Globus pallidus (tissue), 1 donor: Measurements from ENCODE around the gene PGC.

Experiments
- DNase-seq: peaks from one replicate; pipeline ENCODE4 v3.0.0-alpha.2; 2015; ENCODE audit warnings: low spot score

PGC gene

DNA sequence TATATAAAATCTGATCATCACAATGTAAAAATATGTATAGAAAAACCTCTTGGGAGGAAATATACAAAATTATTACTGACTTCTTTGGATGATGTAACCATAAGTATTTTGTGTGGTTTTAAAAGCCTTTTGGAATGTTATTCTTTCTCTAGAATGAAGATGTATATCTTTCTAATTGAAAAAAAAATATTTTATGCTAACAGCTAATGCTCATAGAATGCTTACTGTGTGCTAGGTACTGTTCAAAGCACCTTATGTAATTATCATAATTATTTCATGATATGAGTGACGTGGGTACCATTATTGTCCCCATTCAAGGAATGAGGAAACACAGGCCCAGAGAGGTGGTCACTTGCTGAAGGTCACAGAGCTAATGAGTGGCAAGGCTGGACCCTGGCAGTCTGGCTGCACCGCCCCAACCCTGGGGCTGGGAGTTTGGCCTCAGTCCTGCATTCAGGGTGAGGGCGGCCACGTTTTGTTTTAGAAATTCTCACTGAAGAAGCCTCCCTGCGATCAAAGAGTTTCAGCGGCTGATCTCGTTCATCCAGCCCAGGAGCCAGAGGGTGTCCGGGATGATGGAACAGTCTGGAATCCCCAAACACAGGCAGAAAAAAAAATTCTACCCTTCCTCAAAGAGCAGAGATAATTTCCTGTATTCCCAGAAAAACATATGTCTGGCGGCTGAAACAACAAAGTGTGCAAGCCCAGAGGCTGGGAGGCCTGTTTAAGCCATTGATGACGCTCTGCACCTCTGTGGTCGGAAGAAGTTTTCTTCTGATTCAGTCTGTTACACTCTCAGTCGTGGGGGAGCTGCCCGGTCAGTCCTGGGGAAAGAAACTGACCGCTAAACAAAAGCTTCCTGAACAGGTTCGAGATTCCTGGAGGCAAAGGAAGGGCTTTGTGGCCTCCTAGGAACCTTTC lies 49.1 kb downstream of the PGC start:
- DNase-seq, result peak; percentile 47

DNA sequence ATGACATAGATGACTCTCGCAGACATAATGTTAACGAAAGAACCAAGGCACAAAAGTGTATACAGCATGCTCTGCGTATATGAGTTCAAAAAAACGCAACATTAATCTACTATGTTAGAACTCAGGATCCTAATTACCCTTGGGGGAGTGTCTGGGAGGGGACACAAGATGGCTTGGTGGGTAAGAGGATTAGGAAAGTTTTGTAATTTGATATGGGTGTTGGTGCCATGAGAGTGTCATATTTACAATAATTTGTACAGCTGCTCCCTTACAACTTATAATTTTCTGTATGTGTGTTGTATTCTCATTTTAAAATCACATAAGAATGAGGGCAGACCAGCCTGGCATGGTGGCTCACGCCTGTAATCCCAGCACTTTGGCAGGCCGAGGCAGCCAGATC lies 50.4 kb downstream of the PGC start:
- peak; percentile 24 for DNase-seq

DNA sequence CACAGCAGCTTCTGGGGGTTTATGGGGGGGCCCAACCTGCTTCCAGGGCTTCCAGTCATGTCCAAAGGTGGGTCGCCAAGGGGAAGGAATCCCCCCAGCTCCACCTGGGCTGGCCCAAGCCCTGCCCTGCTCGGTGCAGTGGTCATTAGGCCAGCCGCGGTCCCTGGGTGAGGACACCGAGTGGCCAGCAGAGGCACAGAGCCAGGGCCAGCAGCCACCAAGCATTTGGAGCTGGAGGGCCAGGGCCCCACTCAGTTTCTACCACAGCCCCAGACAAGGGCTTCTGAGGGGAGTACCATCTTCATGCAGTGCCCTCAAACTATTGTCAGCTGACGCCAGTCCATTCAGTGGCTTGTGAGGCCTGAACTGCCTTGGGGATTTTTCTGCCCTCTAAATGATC lies 51.4 kb downstream of the PGC start:
- DNase-seq, result peak; percentile 66

DNA sequence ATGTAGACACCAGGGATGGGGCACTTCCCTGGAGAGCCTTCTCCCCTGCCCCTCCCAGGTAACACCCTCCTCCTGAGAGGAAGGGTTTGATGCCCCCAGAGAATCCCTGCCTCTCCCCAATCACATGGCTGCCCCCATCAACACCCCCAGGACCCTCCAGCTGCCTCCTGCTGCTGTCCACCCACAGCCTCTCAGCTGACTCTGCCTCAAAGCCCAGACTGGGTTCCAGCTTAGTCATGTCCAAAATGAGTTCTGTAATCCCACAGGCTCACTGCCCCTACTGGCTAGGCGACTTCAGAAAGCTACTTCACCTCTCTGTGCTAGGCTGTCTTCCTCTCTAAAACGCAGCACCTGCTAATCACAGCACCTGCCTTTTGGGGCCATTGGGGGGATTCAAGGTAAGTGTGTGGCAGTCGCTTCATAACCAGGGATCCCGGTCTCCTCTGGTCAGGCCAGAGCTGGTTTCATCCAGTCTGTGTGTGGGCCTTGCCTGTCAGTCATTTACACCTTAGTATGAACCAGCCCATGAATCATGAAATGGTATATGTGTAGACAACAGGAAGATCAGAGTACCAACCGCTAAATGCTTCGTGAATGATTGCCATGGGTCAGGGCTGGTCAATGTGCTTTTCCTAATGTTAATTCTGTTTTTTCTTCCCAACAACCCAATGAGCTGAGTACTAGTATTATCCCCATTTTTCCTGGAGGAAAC lies 52.2 kb downstream of the PGC start:
- peak; percentile 62 for DNase-seq

DNA sequence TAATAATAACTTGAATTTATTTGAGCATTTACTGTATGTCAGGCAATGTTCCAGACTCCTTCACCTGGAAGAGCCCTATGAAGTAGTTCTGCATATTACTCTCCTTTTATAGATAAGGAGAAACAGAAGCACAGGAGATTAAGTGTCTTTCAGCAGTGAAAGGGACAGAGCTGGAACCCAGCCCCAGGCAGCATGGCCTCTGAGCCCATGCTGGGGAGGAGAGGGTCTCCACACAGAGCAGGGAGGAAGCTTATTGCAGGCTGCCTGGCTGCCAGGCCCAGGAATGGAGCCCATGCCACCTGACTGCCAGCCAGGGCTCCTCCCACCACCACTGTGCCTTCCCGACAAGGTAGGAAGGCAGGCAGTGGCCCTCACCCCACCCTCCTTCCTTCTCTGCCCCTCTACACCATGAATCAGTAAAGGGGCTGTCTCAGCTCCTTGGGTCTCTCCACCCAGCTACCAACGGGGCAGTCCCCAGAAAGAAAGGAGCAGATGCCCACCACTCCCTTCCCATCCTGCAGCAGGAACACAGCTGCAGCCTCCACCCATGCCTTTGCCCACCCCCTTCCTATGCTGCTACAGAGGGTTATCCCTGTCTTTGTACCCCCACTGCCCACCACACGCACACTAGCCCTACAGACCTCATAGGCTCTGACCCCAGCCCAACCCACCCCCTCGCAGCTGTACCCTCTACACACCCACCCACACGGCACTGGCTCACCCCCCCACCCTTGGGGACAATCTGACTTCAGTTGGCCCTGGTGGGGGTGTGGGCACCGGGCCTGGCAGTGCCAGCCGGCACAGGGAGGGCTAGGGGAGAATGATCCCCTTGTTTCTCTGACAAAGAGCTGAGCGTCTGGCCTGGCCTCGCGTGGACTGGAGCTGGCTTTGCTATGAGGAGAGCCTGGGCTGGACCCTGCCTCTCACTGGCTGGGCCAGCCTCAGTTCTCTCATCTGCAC lies 53.6 kb downstream of the PGC start:
- peak; percentile 99 for DNase-seq

DNA sequence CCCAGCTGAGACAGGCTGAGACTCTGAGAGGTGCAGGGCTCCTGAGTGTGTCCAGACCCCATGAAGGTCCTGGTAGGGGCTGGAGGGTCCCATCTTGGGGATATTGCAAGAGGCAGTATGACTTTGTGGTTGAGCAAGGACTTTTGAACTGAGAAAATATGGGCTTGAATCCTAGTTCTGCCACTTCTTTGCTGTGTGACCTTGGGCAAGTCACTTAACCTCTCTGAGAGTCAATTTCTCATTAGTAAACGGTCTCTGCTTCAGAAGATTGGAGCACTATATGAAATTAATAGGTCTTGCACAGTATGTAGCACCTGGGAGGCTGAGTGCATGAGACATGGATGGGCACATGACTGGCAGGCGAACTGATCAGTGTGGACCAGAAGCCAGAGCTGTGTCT lies 54.5 kb downstream of the PGC start:
- peak; percentile 11 for DNase-seq

DNA sequence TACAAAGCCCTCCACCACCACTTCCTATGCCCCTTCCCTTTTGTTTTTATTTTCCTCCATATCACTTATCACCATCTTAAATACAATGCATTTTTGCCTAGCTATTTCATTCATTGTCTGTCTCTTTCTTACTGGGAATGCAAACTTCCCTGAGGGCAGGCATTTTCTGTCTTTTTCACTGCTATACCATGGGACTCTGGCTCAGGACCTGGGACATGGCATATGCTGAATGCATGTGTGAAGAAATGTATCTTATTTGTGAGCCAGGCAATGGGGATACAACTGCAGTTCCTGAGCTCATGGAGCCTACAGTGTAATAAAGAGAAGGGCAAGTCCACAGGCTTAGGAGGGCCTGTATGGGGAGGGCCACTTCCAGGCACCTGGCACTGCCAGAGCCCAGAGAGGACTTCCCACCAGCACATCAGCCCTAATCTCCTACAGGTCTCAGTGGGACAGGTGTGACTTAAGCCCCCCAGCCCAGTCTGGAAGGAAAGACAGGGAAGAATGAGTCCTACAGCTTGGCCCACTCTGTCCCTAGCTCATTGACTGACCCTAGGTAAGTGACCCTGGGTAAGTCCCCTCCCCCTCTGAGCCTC lies 55.0 kb downstream of the PGC start:
- DNase-seq, result peak; percentile 18

DNA sequence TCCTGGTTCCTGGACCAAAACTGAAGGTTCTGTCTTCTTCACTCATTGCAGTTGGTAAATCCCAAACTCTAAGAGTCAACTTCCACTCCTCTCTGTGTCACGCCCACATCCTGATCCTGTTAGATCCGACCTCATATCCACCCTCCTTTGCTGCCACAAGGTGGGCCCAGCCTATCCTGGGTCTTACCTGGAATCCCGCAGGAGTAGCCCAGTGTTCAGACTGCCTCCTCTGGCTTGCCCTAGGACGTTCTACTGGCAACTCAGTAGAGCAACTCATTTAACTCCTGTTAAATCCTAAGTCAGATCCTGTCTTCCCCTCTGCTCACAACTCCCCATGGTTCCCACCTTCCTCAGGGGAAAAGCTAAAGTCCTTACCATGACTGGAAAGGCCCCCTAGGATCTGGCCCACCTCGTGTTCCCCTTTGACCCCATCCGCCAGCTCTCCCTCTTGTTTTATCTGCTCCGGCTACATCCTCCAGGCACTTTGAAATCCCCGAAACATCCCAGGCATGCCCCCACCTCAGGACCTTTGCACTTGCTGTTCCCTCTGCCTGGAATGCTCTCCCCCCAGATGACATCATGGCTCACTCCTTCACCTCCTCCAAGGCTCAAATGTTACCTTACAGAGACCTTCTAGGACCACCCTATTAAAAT lies 55.6 kb downstream of the PGC start:
- peak; percentile 18 for DNase-seq

DNA sequence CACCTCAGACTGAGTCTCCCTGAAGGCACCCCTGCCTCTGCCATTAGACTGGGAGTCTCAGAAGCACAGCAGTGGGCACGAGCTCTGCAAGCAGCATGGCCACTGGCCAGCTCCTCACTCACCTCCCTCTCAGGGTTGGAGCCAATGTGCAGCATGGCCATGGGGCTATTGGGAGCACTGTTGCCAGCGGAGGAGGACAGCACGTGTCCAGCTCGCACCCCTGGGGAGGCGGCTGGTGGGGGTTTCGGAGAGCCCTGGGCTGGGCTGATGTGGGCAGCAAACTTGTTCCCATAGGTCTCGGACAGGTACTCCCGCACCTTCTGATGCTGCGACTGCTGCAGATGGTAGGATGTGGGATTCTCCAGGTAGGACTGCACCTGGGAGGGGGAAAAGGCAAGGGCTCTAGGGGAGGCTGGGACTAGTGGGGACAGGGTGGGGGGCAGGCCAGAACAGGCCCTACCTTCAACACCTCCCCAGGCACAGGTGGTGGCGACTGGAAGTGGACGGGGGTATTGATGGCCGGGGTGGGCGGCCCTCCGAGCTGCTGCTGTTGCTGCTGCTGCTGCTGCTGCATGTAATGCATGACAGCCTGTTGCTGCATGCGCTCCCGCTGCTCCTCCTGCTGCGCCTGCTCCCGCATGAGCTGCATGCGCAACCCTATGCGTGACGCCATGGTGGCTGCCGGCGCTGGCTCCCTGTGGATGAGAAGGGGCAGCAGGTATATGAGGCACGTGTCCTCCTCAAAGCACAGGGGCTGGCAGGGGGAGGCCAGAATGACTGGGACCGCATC lies 56.5 kb downstream of the PGC start:
- no peak for DNase-seq

DNA sequence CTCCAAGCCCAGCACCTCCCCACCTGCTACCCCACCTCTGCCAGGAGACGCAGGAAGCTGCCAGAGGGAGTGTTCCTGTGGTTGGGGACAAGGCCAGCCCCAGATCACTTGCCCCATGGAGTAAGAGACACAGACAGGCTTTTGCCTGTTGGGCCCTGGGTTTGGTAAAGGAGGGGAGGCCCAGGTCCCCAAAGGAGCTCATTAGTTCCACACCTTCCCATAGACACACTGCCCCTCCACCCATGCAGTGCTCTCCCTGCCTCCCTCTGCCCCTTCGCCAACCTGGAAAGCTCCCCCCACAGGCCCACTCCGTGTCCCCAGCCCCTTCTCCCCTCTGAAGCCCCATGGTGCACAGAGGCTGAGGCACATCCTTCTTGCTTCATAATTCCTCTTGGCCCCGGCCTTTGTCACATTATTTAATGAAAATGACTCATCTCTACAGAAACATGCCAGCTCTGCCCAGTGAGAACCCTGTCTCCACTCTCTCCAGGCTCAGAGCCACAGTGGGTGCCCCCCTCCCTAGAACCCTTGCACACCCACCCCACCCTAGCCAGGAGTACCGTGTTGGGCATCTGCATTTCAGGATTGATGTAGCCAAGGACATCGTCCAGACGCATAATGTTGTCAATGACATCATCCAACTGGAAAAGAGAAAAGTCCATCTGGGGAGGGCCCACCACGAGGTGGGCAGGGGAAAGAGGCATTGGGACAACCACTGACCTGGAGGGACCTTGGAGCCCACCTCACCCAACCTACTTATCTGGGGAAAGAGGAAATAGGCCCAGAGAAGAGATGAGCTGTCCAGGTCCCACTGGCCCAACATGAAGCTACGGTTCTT lies 57.8 kb downstream of the PGC start:
- DNase-seq, result peak; percentile 56

DNA sequence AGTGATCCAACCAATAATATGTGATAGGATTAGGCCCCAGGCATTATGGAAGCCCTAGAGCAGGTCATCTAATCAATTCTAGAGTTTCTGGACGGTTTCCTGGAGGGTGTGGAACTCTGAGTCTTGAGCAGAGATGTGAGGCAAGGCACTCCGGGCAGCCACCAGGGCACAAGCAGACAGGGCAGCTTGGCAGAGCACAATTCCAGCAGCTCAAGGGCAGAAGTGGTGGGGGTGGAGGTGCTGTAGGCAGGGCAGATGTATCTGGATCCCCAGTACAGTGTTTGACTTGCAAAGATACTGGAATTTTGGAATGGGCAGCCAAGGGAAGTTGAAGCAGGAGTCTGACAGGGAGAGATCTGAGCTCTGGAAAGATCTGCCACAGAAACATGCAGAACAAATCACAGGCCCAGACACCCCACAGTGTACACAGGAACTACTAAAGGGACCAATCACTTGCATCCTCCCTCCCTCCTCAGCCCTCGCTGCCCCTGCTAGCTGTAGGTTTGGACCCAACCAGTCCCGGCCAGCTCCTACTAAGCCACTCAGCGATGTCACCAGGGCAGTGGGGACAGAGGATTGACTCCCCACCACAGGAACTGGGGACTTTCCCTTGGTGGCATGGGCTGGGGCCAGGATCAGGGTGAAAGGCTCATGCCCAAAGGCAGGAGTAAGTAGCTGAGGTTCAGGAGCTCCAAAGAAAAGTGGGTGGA lies 58.8 kb downstream of the PGC start:
- DNase-seq, result peak; percentile 30

DNA sequence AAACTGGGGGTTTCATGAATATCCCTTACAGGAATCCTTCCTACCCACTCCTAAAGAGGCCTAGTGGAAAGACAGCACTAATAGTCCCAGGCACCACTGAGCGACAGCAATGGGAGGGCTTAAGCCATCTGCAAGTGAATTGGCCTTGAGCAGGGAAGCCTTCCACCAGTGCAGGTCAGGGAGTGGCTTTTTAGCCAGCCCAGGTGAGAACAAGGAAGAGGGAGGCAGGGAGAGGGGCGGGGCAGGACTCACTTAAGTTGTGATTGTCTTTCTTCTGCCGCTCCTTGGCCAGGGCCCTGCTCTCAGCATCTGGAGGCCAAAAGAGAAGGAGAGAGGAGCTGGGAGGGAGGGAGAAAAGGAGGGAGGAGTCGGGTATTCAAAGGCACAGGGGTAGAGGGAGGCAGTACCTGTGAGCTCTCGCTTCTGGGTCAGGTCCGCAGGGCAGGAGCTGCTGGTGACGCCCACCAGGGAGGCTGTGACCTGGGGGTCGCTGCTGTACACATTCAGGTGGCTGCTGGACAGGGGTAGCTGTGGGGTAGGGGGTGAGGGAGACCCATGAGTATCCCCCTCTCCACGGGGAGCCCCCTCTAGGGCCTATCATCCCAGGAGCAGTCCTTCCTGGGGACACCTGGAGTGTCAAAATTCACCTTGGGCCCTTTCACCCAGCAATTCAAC lies 59.6 kb downstream of the PGC start:
- DNase-seq, result no peak
